Neural crest cell (in vitro differentiated cells): ENCODE data around the gene KRTAP5-10. TPM values are rescaled to one million over a fixed set of nuclear protein-coding genes. Genes with fewer than 3 reads are reported as not detected.
A peak's percentile ranks its signal among the peaks of the same experiment; 100 is the strongest.
"Not testable (repeated sequence)": the region's sequence is repeated elsewhere in the genome, so short reads cannot be mapped to it uniquely, and the experiment has no call there.

Experiments
- DNase-seq: peaks from one replicate; pipeline ENCODE4 v3.0.0; 2021; ENCODE audit warnings: low read depth, mixed read lengths, low spot score
- H3K27ac Mint-ChIP-seq: one replicate; pipeline ENCODE4 v1.8.0; 2021; ENCODE audit warnings: mild to moderate bottlenecking, mixed read lengths; ENCODE audit not compliant: unreplicated experiment
- H3K27me3 Mint-ChIP-seq: 2 replicates; pipeline ENCODE4 v1.8.0; 2021; ENCODE audit warnings: low read depth, mild to moderate bottlenecking, mixed read lengths
- H3K36me3 Mint-ChIP-seq: 2 replicates; pipeline ENCODE4 v1.8.0; 2021; ENCODE audit warnings: low read depth, mild to moderate bottlenecking, mixed read lengths
- H3K4me1 Mint-ChIP-seq: 2 replicates; pipeline ENCODE4 v1.8.0; 2021; ENCODE audit warnings: mixed read lengths
- H3K4me3 Mint-ChIP-seq: one replicate; pipeline ENCODE4 v1.8.0; 2021; ENCODE audit warnings: mild to moderate bottlenecking, mixed read lengths
- H3K9me3 Mint-ChIP-seq: 2 replicates; pipeline ENCODE4 v1.8.0; 2021; ENCODE audit warnings: mixed read lengths
- CTCF ChIP-seq: fragments of 200-600 bp; sonication (generic); conservative IDR thresholded peaks from 2 replicates; pipeline ENCODE4 v1.5.0; 2021; ENCODE audit warnings: antibody characterized with exemption, mild to moderate bottlenecking
- total RNA-seq: library from RNA; stranded (reverse); gene quantifications from 2 replicates; pipeline ENCODE4 v1.2.1, GENCODE V29; 2021

The KRTAP5-10 gene
- total RNA-seq, 1 donor from 2014 or later = not detected

GRCh38 chr11:71527576-71528210 is 37.7 kb upstream of the KRTAP5-10 start:
- Mint-ChIP-seq H3K36me3 (no peaks in the 10 kb centered on the region), H3K9me3 (no peaks in the 10 kb centered on the region), H3K27ac (no peak overlapping the region), H3K4me3 (no peak overlapping the region), H3K4me1 (no peaks in the 10 kb centered on the region), H3K27me3 (peaks cover 2% of the 10 kb centered on the region)
- no peak for TF ChIP-seq CTCF
- no peak for DNase-seq

GRCh38 chr11:71530602-71531001 is 34.8 kb upstream of the KRTAP5-10 start:
- H3K27me3 Mint-ChIP-seq = peaks cover 2% of the 10 kb centered on the region
- no peak overlapping the region for H3K27ac Mint-ChIP-seq
- H3K4me3 Mint-ChIP-seq = no peak overlapping the region
- H3K36me3 Mint-ChIP-seq = no peaks in the 10 kb centered on the region
- no peak for DNase-seq
- no peak for TF ChIP-seq CTCF
- H3K9me3 Mint-ChIP-seq = no peaks in the 10 kb centered on the region
- H3K4me1 Mint-ChIP-seq = no peaks in the 10 kb centered on the region

- Mint-ChIP-seq H3K27ac (no peak overlapping the region), H3K4me3 (no peak overlapping the region), H3K27me3 (no peaks in the 10 kb centered on the region), H3K9me3 (no peaks in the 10 kb centered on the region), H3K4me1 (no peaks in the 10 kb centered on the region), H3K36me3 (no peaks in the 10 kb centered on the region)
- no peak for TF ChIP-seq CTCF
- no peak for DNase-seq
Measured at GRCh38 chr11:71532036-71532610, 33.2 kb upstream of the KRTAP5-10 start.

GRCh38 chr11:71534711-71535608 is 30.4 kb upstream of the KRTAP5-10 start:
- not testable (repeated sequence) for H3K27me3 Mint-ChIP-seq, DNase-seq, H3K36me3 Mint-ChIP-seq, H3K4me3 Mint-ChIP-seq, H3K9me3 Mint-ChIP-seq, H3K4me1 Mint-ChIP-seq, H3K27ac Mint-ChIP-seq

- Mint-ChIP-seq H3K9me3 (no peaks in the 10 kb centered on the region), H3K4me3 (no peak overlapping the region), H3K36me3 (no peaks in the 10 kb centered on the region), H3K4me1 (no peaks in the 10 kb centered on the region), H3K27ac (no peak overlapping the region), H3K27me3 (no peaks in the 10 kb centered on the region)
- no peak for TF ChIP-seq CTCF
- no peak for DNase-seq
Measured at GRCh38 chr11:71535825-71536224, 29.5 kb upstream of the KRTAP5-10 start.

- Mint-ChIP-seq H3K27ac (no peak overlapping the region), H3K4me1 (no peaks in the 10 kb centered on the region), H3K9me3 (no peaks in the 10 kb centered on the region), H3K36me3 (no peaks in the 10 kb centered on the region), H3K4me3 (no peak overlapping the region), H3K27me3 (no peaks in the 10 kb centered on the region)
- no peak for DNase-seq
- no peak for TF ChIP-seq CTCF
Measured at GRCh38 chr11:71537537-71537936, 27.8 kb upstream of the KRTAP5-10 start.

GRCh38 chr11:71537977-71538665 is 27.2 kb upstream of the KRTAP5-10 start, which contains the start of gene KRTAP5-8:
TSS of gene KRTAP5-8 (plus strand) at chr11:71538025. CDS start at chr11:71538056, 31 bp downstream.
- H3K27me3 Mint-ChIP-seq, H3K4me1 Mint-ChIP-seq, H3K4me3 Mint-ChIP-seq, H3K36me3 Mint-ChIP-seq, H3K9me3 Mint-ChIP-seq, DNase-seq: not testable (repeated sequence)
- H3K27ac Mint-ChIP-seq = peak within 1 kb of the TSS; percentile 78
